ENCODE data around the gene DNAH2.
A peak's percentile ranks its signal among the peaks of the same experiment; 100 is the strongest.

Gene DNAH2

GRCh38 chr17:7859028-7859427, 141.5 kb downstream of the DNAH2 start (continued):
- TF ChIP-seq PRDM2 (tag by site-specific recombination; IDR thresholded peaks at IDR 0.05; ENCODE audit: borderline replicate concordance), result no peak
- TF ChIP-seq ZNF580 (tag by site-specific recombination; IDR thresholded peaks at IDR 0.05), result no peak
- no peak for TF ChIP-seq ZBTB26 (tag by site-specific recombination; optimal IDR thresholded peaks at IDR 0.05)
- TF ChIP-seq ZNF239 (tag by site-specific recombination; IDR thresholded peaks at IDR 0.05), result no peak
- no peak for TF ChIP-seq ZNF48 (tag by site-specific recombination; IDR thresholded peaks at IDR 0.05)
- TF ChIP-seq ZNF426 (tag by site-specific recombination; IDR thresholded peaks at IDR 0.05), result no peak
- TF ChIP-seq KLF16 (tag by site-specific recombination; IDR thresholded peaks at IDR 0.05), result no peak
- TF ChIP-seq ZEB2 (tag by site-specific recombination; IDR thresholded peaks at IDR 0.05), result no peak

GRCh38 chr17:7862692-7863437, 145.3 kb downstream of the DNAH2 start:
- POLR2A ChIA-PET, result interaction anchor here (0.7 kb wide), 1 partner anchor 254 kb away, joined by 4 read pairs; no protein-coding TSS in a partner anchor
- Histone ChIP-seq H3K4me1 (ENCODE audit: control insufficient read depth, insufficient read depth, low read length) (peaks cover 5% of the 10 kb centered on the region), H3K9me3 (ENCODE audit: control insufficient read depth, insufficient read depth, low read depth, low read length) (no peaks in the 10 kb centered on the region), H3K27ac (ENCODE audit: extremely low read depth, low read depth, low read length) (no peak overlapping the region), H3K36me3 (ENCODE audit: control insufficient read depth in 2 of 2, insufficient read depth in 1 of 2, low read length in 2 of 2) (peaks cover 45 to 73% of the 10 kb centered on the region in 2 experiments), H3K4me3 (ENCODE audit: low read depth, low read length) (no peak overlapping the region)
- CTCF ChIA-PET, result interaction anchor here (0.6 to 14.4 kb wide), 35 partner anchors 10 to 407 kb away, joined by 3 to 141 read pairs (median 5); partner anchors contain the start of genes CHD3 and RNF227
- TF ChIP-seq CTCF (tag by site-specific recombination; IDR thresholded peaks at IDR 0.05) (peak; percentile 67), IKZF3 (tag by site-specific recombination; IDR thresholded peaks at IDR 0.05) (peak; percentile 94), ZNF362 (tag by site-specific recombination; IDR thresholded peaks at IDR 0.05) (peak; percentile 96), KLF8 (tag by site-specific recombination; IDR thresholded peaks at IDR 0.05) (peak; percentile 20; the same call in 1 of the 2 replicates), ZNF654 (tag by site-specific recombination; IDR thresholded peaks at IDR 0.05; ENCODE audit: low read depth) (peak; percentile 89), ZEB2 (tag by site-specific recombination; IDR thresholded peaks at IDR 0.05) (peak; percentile 20; the same call in 1 of the 2 replicates), ZNF561 (tag by site-specific recombination; IDR thresholded peaks at IDR 0.05; ENCODE audit: borderline replicate concordance) (0 out of 2 replicates have a peak, but pooled peaks have one; percentile 41), ZNF335 (tag by site-specific recombination; conservative IDR thresholded peaks at IDR 0.05) (peak; percentile 50), MEIS1 (CRISPR knock-in tag; IDR thresholded peaks at IDR 0.05; ENCODE audit: borderline replicate concordance) (no peak), ZNF280D (tag by site-specific recombination; IDR thresholded peaks at IDR 0.05) (no peak), PBX3 (CRISPR knock-in tag; IDR thresholded peaks at IDR 0.05) (no peak), ZFP41 (tag by site-specific recombination; IDR thresholded peaks at IDR 0.05; ENCODE audit: borderline replicate concordance) (no peak)

Data from HEK293 (cell line).